HEK293T (cell line): Measurements from ENCODE around the gene IPO11.

ENCODE experiments used
- BHLHE40 ChIP-seq: fragments of 450-650 bp; IDR thresholded peaks from 2 replicates; pipeline ENCODE4 v1.6.1; 2016; ENCODE audit warnings: mild to moderate bottlenecking, moderate library complexity, borderline replicate concordance
- FOXM1 ChIP-seq: fragments of 450-650 bp; IDR thresholded peaks from 2 replicates; pipeline ENCODE4 v1.6.1; 2017; ENCODE audit warnings: mild to moderate bottlenecking, borderline replicate concordance
- SUZ12 ChIP-seq: fragments of 450-650 bp; IDR thresholded peaks from 2 replicates; pipeline ENCODE4 v1.6.1; 2016; ENCODE audit warnings: mild to moderate bottlenecking
- ZNF384 ChIP-seq: fragments of 450-650 bp; IDR thresholded peaks from 2 replicates; pipeline ENCODE4 v1.6.1; 2016

DNA sequence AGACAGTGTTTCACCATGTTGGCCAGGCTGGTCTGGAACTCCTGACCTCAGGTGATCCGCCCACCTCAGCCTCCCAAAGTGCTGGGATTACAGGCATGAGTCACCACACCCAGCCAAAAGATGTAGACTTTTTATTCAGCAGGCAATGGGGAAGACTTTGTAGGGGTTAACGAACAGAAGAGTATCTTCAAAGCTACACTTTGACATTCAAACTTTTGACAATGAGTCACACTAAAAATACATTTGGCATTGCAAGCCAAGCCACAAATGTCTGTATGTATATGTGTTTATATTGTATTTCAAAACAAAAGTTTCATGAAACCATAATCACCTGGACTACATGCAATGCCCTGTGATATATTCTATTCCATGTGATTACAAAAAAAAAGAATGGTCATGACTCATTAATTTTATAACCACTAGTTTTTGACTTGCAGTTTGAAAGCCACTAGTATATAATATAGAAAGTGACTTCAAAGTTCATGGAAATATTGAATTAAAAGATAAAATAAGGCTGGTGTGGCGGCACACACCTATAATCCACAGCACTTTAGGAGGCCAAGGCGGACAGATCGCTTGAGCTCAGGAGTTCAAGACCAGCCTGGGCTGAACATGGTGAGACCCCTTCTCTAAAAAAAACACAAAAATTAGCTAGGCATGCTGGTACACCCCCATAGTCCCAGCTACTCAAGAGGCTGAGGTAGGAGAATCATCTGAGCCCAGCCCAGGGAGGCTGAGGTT is 17.2 kb upstream of the IPO11 start:
- TF ChIP-seq ZNF384 (no peak), FOXM1 (no peak), SUZ12 (no peak), BHLHE40 (no peak)
